ENCODE results near the gene SLCO2A1.

Gene SLCO2A1

DNA sequence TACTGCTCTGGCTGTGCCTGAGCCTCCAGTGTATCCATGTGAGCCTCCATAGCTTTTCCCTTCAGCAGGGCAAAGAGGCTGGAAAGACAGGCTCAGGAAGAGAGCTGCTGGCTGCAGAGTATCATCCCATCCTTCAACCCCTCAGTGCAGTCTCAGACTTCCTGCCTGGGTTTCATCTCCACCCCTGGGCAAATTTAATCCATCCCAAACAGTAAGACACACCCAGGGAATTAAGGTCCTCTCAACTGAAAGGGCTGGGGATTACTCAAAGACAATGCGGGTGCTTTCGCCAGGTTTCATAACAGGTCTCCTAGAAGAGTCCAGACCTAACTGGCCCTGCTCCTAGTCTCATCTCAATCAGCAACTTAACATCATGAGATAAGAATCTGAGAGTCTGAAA is 15.5 kb downstream of the SLCO2A1 start:
- DNase-seq (ENCODE audit: extremely low read depth, low read depth): no peak
- no peak overlapping the region for H3K4me3 ChIP-seq (replicated peaks; ENCODE audit: low read depth, low read length)
- TF ChIP-seq, protein P1, sequence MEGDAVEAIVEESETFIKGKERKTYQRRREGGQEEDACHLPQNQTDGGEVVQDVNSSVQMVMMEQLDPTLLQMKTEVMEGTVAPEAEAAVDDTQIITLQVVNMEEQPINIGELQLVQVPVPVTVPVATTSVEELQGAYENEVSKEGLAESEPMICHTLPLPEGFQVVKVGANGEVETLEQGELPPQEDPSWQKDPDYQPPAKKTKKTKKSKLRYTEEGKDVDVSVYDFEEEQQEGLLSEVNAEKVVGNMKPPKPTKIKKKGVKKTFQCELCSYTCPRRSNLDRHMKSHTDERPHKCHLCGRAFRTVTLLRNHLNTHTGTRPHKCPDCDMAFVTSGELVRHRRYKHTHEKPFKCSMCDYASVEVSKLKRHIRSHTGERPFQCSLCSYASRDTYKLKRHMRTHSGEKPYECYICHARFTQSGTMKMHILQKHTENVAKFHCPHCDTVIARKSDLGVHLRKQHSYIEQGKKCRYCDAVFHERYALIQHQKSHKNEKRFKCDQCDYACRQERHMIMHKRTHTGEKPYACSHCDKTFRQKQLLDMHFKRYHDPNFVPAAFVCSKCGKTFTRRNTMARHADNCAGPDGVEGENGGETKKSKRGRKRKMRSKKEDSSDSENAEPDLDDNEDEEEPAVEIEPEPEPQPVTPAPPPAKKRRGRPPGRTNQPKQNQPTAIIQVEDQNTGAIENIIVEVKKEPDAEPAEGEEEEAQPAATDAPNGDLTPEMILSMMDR (IDR thresholded peaks at IDR 0.05; ENCODE audit: low read depth, low read length, missing control alignments): no peak

DNA sequence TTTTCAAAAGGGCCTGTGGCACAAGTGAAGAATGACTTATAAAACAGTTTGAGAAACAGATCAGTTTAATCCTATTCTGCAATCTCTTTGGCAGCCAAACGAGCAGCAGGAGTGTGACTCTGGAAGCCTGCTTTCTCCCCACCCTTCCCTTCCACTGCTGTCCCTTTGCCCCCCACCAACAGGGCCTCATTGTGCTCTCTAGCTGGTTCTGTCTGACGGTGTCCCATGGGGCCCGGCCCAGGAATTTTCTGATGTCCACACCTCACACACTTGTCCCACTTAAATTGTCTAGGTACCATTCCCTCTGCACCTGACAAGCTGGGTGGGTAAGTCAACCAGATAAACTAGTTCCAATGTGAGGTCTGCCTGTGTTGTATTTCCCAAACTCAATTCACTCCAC is 16.4 kb downstream of the SLCO2A1 start:
- no peak for DNase-seq (ENCODE audit: extremely low read depth, low read depth)
- TF ChIP-seq, protein P1 (IDR thresholded peaks at IDR 0.05; ENCODE audit: low read depth, low read length, missing control alignments): no peak
- no peak overlapping the region for H3K4me3 ChIP-seq (replicated peaks; ENCODE audit: low read depth, low read length)

DNA sequence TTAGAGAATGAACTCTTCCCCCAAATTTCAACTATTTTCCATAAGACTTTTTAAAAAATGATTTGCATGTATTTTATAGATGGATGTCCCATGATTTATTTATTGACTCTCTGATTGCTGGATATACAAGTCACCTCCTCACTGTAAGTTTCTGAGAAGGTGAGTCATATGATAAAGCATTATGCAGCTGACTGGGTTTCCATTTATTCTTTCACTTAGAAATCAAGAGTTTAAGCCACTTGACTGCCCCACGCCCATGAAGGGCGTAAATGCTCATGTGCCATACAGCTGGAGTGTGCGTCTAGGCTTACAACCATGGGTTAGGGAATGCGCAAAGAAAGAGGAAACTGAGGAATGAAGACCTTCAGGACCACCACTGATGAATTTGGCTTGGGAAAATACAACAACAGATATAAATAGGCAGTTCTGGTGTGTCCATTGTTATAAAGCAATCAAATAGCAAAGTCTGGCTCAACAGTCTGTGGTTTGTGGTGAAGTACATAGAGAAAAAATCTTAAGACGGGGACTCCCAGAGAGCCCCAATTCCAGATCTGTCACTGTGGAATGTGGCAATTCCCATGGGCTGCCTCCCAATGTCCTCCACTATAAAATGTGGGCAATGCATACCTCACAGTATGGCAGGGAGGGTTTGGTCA is 20.3 kb downstream of the SLCO2A1 start:
- DNase-seq (ENCODE audit: extremely low read depth, low read depth): no peak
- TF ChIP-seq, protein P1 (IDR thresholded peaks at IDR 0.05; ENCODE audit: low read depth, low read length, missing control alignments): no peak
- no peak overlapping the region for H3K4me3 ChIP-seq (replicated peaks; ENCODE audit: low read depth, low read length)

DNA sequence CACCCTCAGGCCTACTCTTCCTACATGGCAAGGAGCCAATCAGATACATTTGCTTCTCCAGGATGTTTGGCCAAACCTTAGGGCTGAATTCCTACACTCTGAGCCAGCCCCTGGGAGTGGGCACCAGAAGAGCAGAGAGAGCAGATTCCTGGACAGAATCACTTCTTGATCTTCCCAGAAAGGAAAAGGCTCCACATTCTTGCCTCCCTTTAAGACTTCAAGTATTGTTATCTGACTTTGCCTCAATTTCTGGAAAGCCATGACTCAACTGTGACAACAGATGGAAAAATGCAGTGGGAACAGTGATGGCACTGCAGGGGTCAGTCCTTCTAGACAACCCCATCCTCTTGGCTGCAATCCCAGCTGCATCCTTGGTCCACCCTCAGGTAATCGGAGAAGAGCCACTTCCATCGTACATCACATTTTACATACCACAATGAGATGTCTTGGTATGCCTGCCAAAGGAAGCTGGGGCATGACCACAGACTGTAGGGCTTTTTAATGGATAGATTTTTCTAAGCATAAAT is 21.0 kb downstream of the SLCO2A1 start:
- TF ChIP-seq, protein P1 (IDR thresholded peaks at IDR 0.05; ENCODE audit: low read depth, low read length, missing control alignments): no peak
- no peak overlapping the region for H3K4me3 ChIP-seq (replicated peaks; ENCODE audit: low read depth, low read length)
- peak; percentile 44 for DNase-seq (ENCODE audit: extremely low read depth, low read depth)

DNA sequence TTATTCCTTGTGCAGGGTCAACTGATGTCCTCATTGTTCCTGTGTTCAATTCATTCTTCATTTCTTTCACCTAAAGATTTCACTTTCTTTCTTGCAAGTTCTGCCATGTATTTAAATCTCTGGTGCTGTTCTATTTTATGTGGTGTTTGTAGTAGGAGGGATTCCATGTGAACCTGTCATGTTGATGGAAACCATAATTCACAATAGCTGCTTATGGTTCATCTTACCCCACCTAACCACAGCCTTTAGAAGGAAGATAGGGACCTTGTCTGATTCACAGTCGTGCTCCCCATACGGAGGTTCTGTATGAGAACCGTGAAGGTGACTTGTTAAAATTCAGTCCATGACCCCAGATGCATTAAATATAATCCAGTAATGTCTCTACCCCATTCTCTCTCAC is 21.9 kb downstream of the SLCO2A1 start:
- DNase-seq (ENCODE audit: extremely low read depth, low read depth): no peak
- TF ChIP-seq, protein P1 (IDR thresholded peaks at IDR 0.05; ENCODE audit: low read depth, low read length, missing control alignments): no peak
- no peak overlapping the region for H3K4me3 ChIP-seq (replicated peaks; ENCODE audit: low read depth, low read length)

DNA sequence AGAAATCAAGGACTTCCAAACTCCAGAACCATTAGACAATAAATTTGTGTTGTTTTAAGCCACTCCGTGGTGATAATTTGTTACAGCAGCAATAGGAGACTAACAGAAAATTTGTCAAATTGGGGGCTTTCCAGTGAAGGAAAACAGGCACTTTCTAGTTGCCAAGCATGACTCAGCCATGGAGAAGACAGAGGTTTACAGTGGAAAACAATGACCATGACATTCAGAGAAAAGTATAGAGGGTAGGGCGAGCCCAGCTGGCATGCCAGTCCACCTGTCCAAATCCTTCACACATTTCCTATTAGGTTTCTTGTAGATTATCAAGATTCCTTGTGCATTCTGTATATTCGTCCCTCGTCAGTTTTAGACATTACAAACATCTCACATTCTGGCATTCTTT is 24.9 kb downstream of the SLCO2A1 start:
- no peak overlapping the region for H3K4me3 ChIP-seq (replicated peaks; ENCODE audit: low read depth, low read length)
- no peak for DNase-seq (ENCODE audit: extremely low read depth, low read depth)
- TF ChIP-seq, protein P1 (IDR thresholded peaks at IDR 0.05; ENCODE audit: low read depth, low read length, missing control alignments): no peak

DNA sequence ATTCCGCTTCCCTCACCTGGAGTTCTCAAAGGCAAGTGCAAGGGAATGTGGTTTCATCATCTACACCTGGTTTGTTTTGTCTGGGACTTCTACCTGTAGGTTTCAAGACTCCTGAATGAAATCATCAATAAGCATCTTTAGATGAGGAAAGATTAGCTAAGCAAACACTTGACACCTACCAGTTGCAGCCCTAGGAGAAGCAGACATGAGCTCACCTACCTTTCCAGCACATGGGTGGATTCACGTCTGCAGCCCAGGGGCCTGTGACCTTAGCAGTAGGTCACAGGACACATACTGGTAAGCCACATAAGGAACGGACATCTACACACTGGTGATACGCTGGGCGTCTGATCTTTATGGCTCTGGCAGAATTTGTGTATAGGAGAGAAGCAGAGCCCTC is 26.7 kb downstream of the SLCO2A1 start:
- TF ChIP-seq, protein P1 (IDR thresholded peaks at IDR 0.05; ENCODE audit: low read depth, low read length, missing control alignments): no peak
- DNase-seq (ENCODE audit: extremely low read depth, low read depth): no peak
- no peak overlapping the region for H3K4me3 ChIP-seq (replicated peaks; ENCODE audit: low read depth, low read length)

Measured in HFF-Myc (cell line).